ENCODE measurements around the gene EYS. TPM values are rescaled to one million over a fixed set of nuclear protein-coding genes. Genes with fewer than 3 reads are reported as not detected.

Gene EYS
- total and polyA plus RNA-seq, 2 of the 8 experiments (the other 6 are each of a cell fraction or from before 2014, with no cell fraction given), result 0.05 to 0.13 TPM

DNA sequence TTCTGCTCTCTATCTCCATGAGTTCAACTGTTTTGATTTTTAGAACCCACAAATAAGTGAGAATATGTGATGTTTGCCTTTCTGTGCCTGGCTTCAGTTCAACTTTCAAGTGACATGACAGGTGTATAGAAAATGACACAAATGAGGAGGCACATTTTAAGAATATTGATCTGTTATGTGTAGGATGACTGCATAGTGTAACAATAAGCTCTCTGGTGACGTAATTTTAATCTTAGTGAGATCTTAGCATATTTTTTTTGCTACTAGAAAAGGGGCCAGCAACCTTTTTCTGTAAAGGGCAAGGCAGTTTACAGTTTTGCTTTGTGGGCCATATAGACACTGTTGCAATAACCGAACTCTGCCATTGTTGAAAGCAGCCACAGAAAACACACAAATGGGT is 1941.2 kb downstream of the EYS start:
- Histone ChIP-seq H3K36me3 (ENCODE audit: control insufficient read depth in 2 of 4, insufficient read depth in 4 of 4, low read length in 3 of 4) (no peaks in the 10 kb centered on the region), H2BK5ac (ENCODE audit: low read depth, low read length) (no peak overlapping the region), H3K14ac (ENCODE audit: insufficient read length) (no peak overlapping the region), H3K18ac (ENCODE audit: extremely low read depth, low read length) (no peak overlapping the region), H4K5ac (ENCODE audit: insufficient read length, low read depth, low read length) (no peak overlapping the region), H3K56ac (replicated peaks; ENCODE audit: insufficient read length, low read depth, low read length) (no peak overlapping the region), H4K8ac (ENCODE audit: extremely low read depth, insufficient read depth, low read length) (no peak overlapping the region), H2AFZ (ENCODE audit: low read length) (no peak overlapping the region), H2BK120ac (replicated peaks; ENCODE audit: low read depth, low read length) (no peak overlapping the region), H3K23me2 (ENCODE audit: low read depth, low read length) (no peaks in the 10 kb centered on the region), H3K27me3 (replicated peaks in 1 of 4; ENCODE audit: control insufficient read depth in 3 of 4, extremely low read depth in 1 of 4, insufficient read depth in 3 of 4, low read length in 3 of 4) (no peaks in the 10 kb centered on the region), H4K91ac (replicated peaks; ENCODE audit: insufficient read length, low read length) (no peak overlapping the region), H3K23ac (ENCODE audit: insufficient read length) (no peak overlapping the region), H3K79me2 (ENCODE audit: control insufficient read depth in 1 of 2, insufficient read depth in 2 of 2, low read length in 2 of 2) (no peaks in the 10 kb centered on the region), H2BK12ac (ENCODE audit: low read depth, low read length) (no peak overlapping the region), H2AK5ac (ENCODE audit: low read depth, low read length) (no peak overlapping the region), H3K79me1 (ENCODE audit: low read depth, low read length) (no peaks in the 10 kb centered on the region), H3K4me3 (ENCODE audit: extremely low read depth in 1 of 4, insufficient read depth in 2 of 4, low read depth in 3 of 4, low read length in 4 of 4) (no peak overlapping the region), H3K4me2 (ENCODE audit: insufficient read depth in 1 of 2, low read depth in 2 of 2, low read length in 2 of 2) (no peak overlapping the region), H3K27ac (ENCODE audit: low read depth, low read length) (no peak overlapping the region), H4K20me1 (replicated peaks in 1 of 2; ENCODE audit: control insufficient read depth in 1 of 2, insufficient read depth in 2 of 2, low read length in 2 of 2) (no peaks in the 10 kb centered on the region), H3K9ac (replicated peaks in 1 of 4; ENCODE audit: extremely low read depth in 1 of 4, low read depth in 3 of 4, low read length in 3 of 4) (no peak overlapping the region), H3K4ac (replicated peaks; ENCODE audit: insufficient read length, low read depth, low read length) (no peak overlapping the region), H3K9me3 (ENCODE audit: insufficient read depth in 2 of 2, low read depth in 1 of 2, low read length in 1 of 2) (0 out of 4 replicates have a peak, but pooled peaks cover 0 to 2% of the 10 kb centered on the region in 2 experiments), H3K4me1 (replicated peaks in 1 of 4; ENCODE audit: control insufficient read depth in 3 of 4, insufficient read depth in 4 of 4, low read length in 3 of 4) (no peaks in the 10 kb centered on the region), H2BK20ac (ENCODE audit: low read length) (no peak overlapping the region), H2BK15ac (ENCODE audit: low read length) (no peak overlapping the region)
- WGBS, 2 experiments (ENCODE audit: extremely low coverage in 1 of 2, insufficient coverage in 1 of 2, insufficient read length in 1 of 2, insufficient replicate concordance in 2 of 2, low coverage in 1 of 2, low lambda C conversion rate in 2 of 2, missing lambda C conversion rate in 1 of 2), result 89% methylated on average over 2 of the region's 2 CpGs; no CpG with 5 or more reads in 1 of the 2 experiments
- ChIA-PET POLR2A (ENCODE audit: partially characterized antibody) (no interaction called here), CTCF (ENCODE audit: partially characterized antibody) (no interaction called here)
- FAIRE-seq (no peak), DNase-seq (ENCODE audit: low read depth in 1 of 2, low spot score in 2 of 2) (no peak)
- TF ChIP-seq CBX8 (IDR thresholded peaks at IDR 0.05; ENCODE audit: borderline replicate concordance, low read depth, low read length) (no peak), SAP30 (IDR thresholded peaks at IDR 0.05; ENCODE audit: insufficient read depth, insufficient replicate concordance, low read length) (no peak), EP300 (IDR thresholded peaks at IDR 0.05; ENCODE audit: borderline replicate concordance in 1 of 2, low read depth in 2 of 2, low read length in 2 of 2) (no peak), TCF12 (IDR thresholded peaks at IDR 0.05; ENCODE audit: low read depth, low read length) (no peak), SRF (IDR thresholded peaks at IDR 0.05; ENCODE audit: low read depth, low read length) (no peak), HDAC2 (IDR thresholded peaks at IDR 0.05; ENCODE audit: borderline replicate concordance in 1 of 2, low read depth in 2 of 2, low read length in 2 of 2) (no peak), CHD2 (IDR thresholded peaks at IDR 0.05; ENCODE audit: low read length) (no peak), RAD21 (IDR thresholded peaks at IDR 0.05 in 1 of 2, conservative IDR thresholded peaks at IDR 0.05 in 1 of 2; ENCODE audit: low read depth in 2 of 2, low read length in 2 of 2) (no peak), POLR2AphosphoS5 (IDR thresholded peaks at IDR 0.05; ENCODE audit: low read depth, low read length) (no peak), TBP (IDR thresholded peaks at IDR 0.05; ENCODE audit: low read depth, low read length) (no peak), SIN3A (conservative IDR thresholded peaks at IDR 0.05 in 1 of 2, IDR thresholded peaks at IDR 0.05 in 1 of 2; ENCODE audit: low read depth in 1 of 2, low read length in 2 of 2) (no peak), GABPA (IDR thresholded peaks at IDR 0.05; ENCODE audit: borderline replicate concordance, insufficient read depth, low read length) (no peak)
- TF ChIP-seq, protein P1, sequence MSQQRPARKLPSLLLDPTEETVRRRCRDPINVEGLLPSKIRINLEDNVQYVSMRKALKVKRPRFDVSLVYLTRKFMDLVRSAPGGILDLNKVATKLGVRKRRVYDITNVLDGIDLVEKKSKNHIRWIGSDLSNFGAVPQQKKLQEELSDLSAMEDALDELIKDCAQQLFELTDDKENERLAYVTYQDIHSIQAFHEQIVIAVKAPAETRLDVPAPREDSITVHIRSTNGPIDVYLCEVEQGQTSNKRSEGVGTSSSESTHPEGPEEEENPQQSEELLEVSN (IDR thresholded peaks at IDR 0.05), result no peak

All from H1 (cell line).